ENCODE data around the gene ZHX3. TPM values are rescaled to one million over a fixed set of nuclear protein-coding genes. Genes with fewer than 3 reads are reported as not detected.
A peak's percentile ranks its signal among the peaks of the same experiment; 100 is the strongest.

ZHX3 gene
- total and polyA plus RNA-seq, 9 of the 15 experiments (the other 6 are each of a cell fraction or from before 2014, with no cell fraction given): 0.80 to 14.6 (median 4.9) TPM

GRCh38 chr20:41265938-41266337 lies 51.6 kb downstream of the ZHX3 start (continued):
- no peak for TF ChIP-seq HNRNPH1 (optimal IDR thresholded peaks at IDR 0.05; ENCODE audit: low read depth, low read length)

- intact Hi-C loops (cut with micrococcal nuclease) (no loop called here), in situ Hi-C loops (cut with MboI) (no loop called here)
- DNase-seq (ENCODE audit: extremely low read depth in 1 of 4, low spot score in 3 of 4): no peak
- Histone ChIP-seq H3K27me3 (ENCODE audit: control insufficient read depth in 2 of 2, insufficient read depth in 2 of 2, low read length in 2 of 2) (no peaks in the 10 kb centered on the region), H3K4me3 (no peak overlapping the region), H4K20me1 (replicated peaks; ENCODE audit: control insufficient read depth, insufficient read depth, low read length) (0 out of 2 replicates have a peak, but pooled peaks cover 6% of the 10 kb centered on the region), H3K27ac (ENCODE audit: extremely low read depth, low read depth, low read length) (no peak overlapping the region), H2AFZ (ENCODE audit: low read depth, low read length) (no peak overlapping the region), H3K36me3 (ENCODE audit: control insufficient read depth, insufficient read depth, low read length) (no peaks in the 10 kb centered on the region), H3K4me1 (replicated peaks in 1 of 2; ENCODE audit: control insufficient read depth in 2 of 2, insufficient read depth in 2 of 2, low read length in 2 of 2) (peaks cover 8 to 23% of the 10 kb centered on the region in 2 experiments; a peak in 4 of 5 replicates), H3K4me2 (ENCODE audit: insufficient read depth, low read length) (no peak overlapping the region), H3K79me2 (ENCODE audit: control insufficient read depth, insufficient read depth, low read length) (no peaks in the 10 kb centered on the region), H3K9me1 (ENCODE audit: control insufficient read depth, insufficient read depth, low read length) (no peaks in the 10 kb centered on the region), H3K9ac (ENCODE audit: insufficient read depth in 1 of 2, low read depth in 2 of 2, low read length in 2 of 2) (no peak overlapping the region), H3K9me3 (replicated peaks; ENCODE audit: control insufficient read depth, insufficient read depth, low read depth, low read length) (no peaks in the 10 kb centered on the region)
- 94% methylated on average over 2 of the region's 2 CpGs for WGBS (ENCODE audit: insufficient coverage, low coverage, missing lambda C conversion rate)
- no peak for ATAC-seq
- ChIA-PET CTCF (ENCODE audit: low intra/inter-chr PET ratio) (no interaction called here), POLR2A (no interaction called here)
- no peak for FAIRE-seq
- no TSS peak for BruUV-seq (replicated peaks)
- TF ChIP-seq THRA (IDR thresholded peaks at IDR 0.05) (no peak), BMI1 (IDR thresholded peaks at IDR 0.05; ENCODE audit: low read length) (no peak), RB1 (IDR thresholded peaks at IDR 0.05; ENCODE audit: low read depth) (no peak), ZNF586 (CRISPR knock-in tag; conservative IDR thresholded peaks at IDR 0.05) (no peak), ELK3 (CRISPR knock-in tag; IDR thresholded peaks at IDR 0.05) (no peak), ZNF347 (CRISPR knock-in tag; IDR thresholded peaks at IDR 0.05; ENCODE audit: low read depth) (no peak), RBM17 (IDR thresholded peaks at IDR 0.05; ENCODE audit: borderline replicate concordance, low read depth, low read length) (no peak), CREB5 (CRISPR knock-in tag; IDR thresholded peaks at IDR 0.05) (no peak), TCF3 (CRISPR knock-in tag; IDR thresholded peaks at IDR 0.05) (no peak), KLF13 (tag; IDR thresholded peaks at IDR 0.05; ENCODE audit: borderline replicate concordance, low read depth) (no peak), ZNF695 (CRISPR knock-in tag; IDR thresholded peaks at IDR 0.05) (no peak), ZNF212 (CRISPR knock-in tag; IDR thresholded peaks at IDR 0.05) (no peak), ZBTB17 (CRISPR knock-in tag; IDR thresholded peaks at IDR 0.05) (no peak), ZNF696 (CRISPR knock-in tag; conservative IDR thresholded peaks at IDR 0.05) (no peak), TEAD4 (IDR thresholded peaks at IDR 0.05; ENCODE audit: low read length) (no peak), TEAD4 (CRISPR knock-in tag; IDR thresholded peaks at IDR 0.05; ENCODE audit: borderline replicate concordance) (no peak), ZSCAN32 (CRISPR knock-in tag; IDR thresholded peaks at IDR 0.05) (no peak), MAFG (tag; conservative IDR thresholded peaks at IDR 0.05) (0 out of 2 replicates have a peak, but pooled peaks have one; percentile 8), SP2 (IDR thresholded peaks at IDR 0.05; ENCODE audit: extremely low read depth, low read depth, low read length, poor library complexity, severe bottlenecking) (no peak), MCM7 (IDR thresholded peaks at IDR 0.05) (no peak), ZNF316 (IDR thresholded peaks at IDR 0.05) (peak; percentile 76)
These were observed 52.7 kb downstream of the ZHX3 start for GRCh38 chr20:41264819-41265218.
